Endothelial cell of umbilical vein (primary cell): ENCODE measurements around the gene PARP8. TPM values are rescaled to one million over a fixed set of nuclear protein-coding genes. Genes with fewer than 3 reads are reported as not detected.

Experiments
- BruUV-seq: library from RNA; stranded (reverse); fragments of 400-500 nt; replicated peaks from 2 replicates; lab custom pipeline; 2021; lab: Mats Ljungman, UMichigan
- CTCF ChIA-PET: fragments of 300-600, 350-600 bp; sonication (Branson Sonifier 250); formaldehyde crosslinking; loops from one replicate; lab custom pipeline; 2021; ENCODE audit warnings: antibody characterized with exemption, inconsistent platforms; lab: Charles Lee
- POLR2A ChIA-PET: fragments of 300-600, 350-600 bp; sonication (Branson Sonifier 250); formaldehyde crosslinking; loops from one replicate; lab custom pipeline; 2021; ENCODE audit warnings: antibody characterized with exemption, inconsistent platforms; lab: Charles Lee
- DNase-seq: peaks from one replicate; pipeline ENCODE4 v3.0.0-alpha.2; 2011; ENCODE audit warnings: low read depth, low spot score
- FAIRE-seq: peaks from 2 replicates; lab custom pipeline; 2011; peaks lifted over from hg19 to GRCh38; lab: Jason Lieb, UNC
- H2AFZ ChIP-seq: 2 replicates; pipeline ENCODE4 v1.6.0; 2012; ENCODE audit warnings: low read depth, low read length, control low read depth, inconsistent platforms
- H3K27ac ChIP-seq: 2 replicates; pipeline ENCODE4 v1.5.1; 2011; ENCODE audit warnings: low read depth, mild to moderate bottlenecking, control low read depth, low read length, moderate library complexity; ENCODE audit not compliant: insufficient read depth
- H3K27me3 ChIP-seq, 2 experiments: 2 replicates each; pipeline versions ENCODE4 v1.6.0 to v1.6.1; 2011; ENCODE audit warnings: low read length in 2 of 2, mixed read lengths in 1 of 2; ENCODE audit not compliant: control insufficient read depth in 2 of 2, insufficient read depth in 2 of 2
- H3K36me3 ChIP-seq, 2 experiments: 2 replicates in 1 of 2; 3 replicates in 1 of 2; pipeline ENCODE4 v1.5.1; 2011; ENCODE audit warnings: low read length in 2 of 2, mild to moderate bottlenecking in 1 of 2, moderate library complexity in 1 of 2; ENCODE audit not compliant: control insufficient read depth in 2 of 2, insufficient read depth in 2 of 2; ENCODE audit errors: extremely low read depth in 1 of 2
- H3K4me1 ChIP-seq: 3 replicates; pipeline ENCODE4 v1.5.1; 2011; ENCODE audit warnings: mild to moderate bottlenecking, low read length; ENCODE audit not compliant: control insufficient read depth, insufficient read depth; ENCODE audit errors: extremely low read depth
- H3K4me2 ChIP-seq: 2 replicates; pipeline ENCODE4 v1.6.1; 2011; ENCODE audit warnings: low read length, control low read depth, mixed read lengths; ENCODE audit not compliant: insufficient read depth
- H3K4me3 ChIP-seq, 3 experiments: fragments of 200-600 bp in 1 of 3; sonication (generic), shearing (Covaris generic) in 1 of 3; replicated peaks in 1 of 3; 2 replicates each; pipeline ENCODE4 v1.5.1; 2011 to 2016; ENCODE audit warnings: control low read depth in 3 of 3, low read length in 3 of 3, mild to moderate bottlenecking in 2 of 3, inconsistent platforms in 1 of 3, low read depth in 1 of 3, moderate library complexity in 1 of 3; ENCODE audit not compliant: insufficient read depth in 1 of 3
- H3K79me2 ChIP-seq: 2 replicates; pipeline ENCODE4 v1.6.0; 2012; ENCODE audit warnings: low read length, inconsistent platforms; ENCODE audit not compliant: control insufficient read depth, insufficient read depth
- H3K9ac ChIP-seq: replicated peaks from 2 replicates; pipeline ENCODE3; 2011; ENCODE audit warnings: low read length, control low read depth; ENCODE audit not compliant: insufficient read depth; ENCODE audit errors: extremely low read depth
- H3K9me1 ChIP-seq: replicated peaks from 3 replicates; pipeline ENCODE4 v1.6.0; 2011; ENCODE audit warnings: mild to moderate bottlenecking, low read length; ENCODE audit not compliant: control insufficient read depth, insufficient read depth; ENCODE audit errors: extremely low read depth
- H3K9me3 ChIP-seq: replicated peaks from 2 replicates; pipeline ENCODE4 v1.5.1; 2012; ENCODE audit warnings: low read length, inconsistent platforms; ENCODE audit not compliant: control insufficient read depth, insufficient read depth
- H4K20me1 ChIP-seq: replicated peaks from 2 replicates; pipeline ENCODE3; 2011; ENCODE audit warnings: mild to moderate bottlenecking, low read length; ENCODE audit not compliant: control insufficient read depth, insufficient read depth; ENCODE audit errors: extremely low read depth
- EZH2 ChIP-seq: IDR thresholded peaks from 2 replicates; pipeline ENCODE4 v1.6.1; 2012; ENCODE audit warnings: borderline replicate concordance, low read depth, mild to moderate bottlenecking, moderate library complexity, low read length, inconsistent platforms; ENCODE audit not compliant: severe bottlenecking
- FOS ChIP-seq: IDR thresholded peaks from 2 replicates; pipeline ENCODE4 v1.6.1; 2011; ENCODE audit warnings: mild to moderate bottlenecking, low read length, moderate library complexity, borderline replicate concordance; ENCODE audit not compliant: insufficient read depth
- GATA2 ChIP-seq: IDR thresholded peaks from 2 replicates; pipeline ENCODE4 v1.7.0; 2011; ENCODE audit warnings: low read depth, mild to moderate bottlenecking, moderate library complexity, mixed read lengths, low read length; ENCODE audit not compliant: insufficient read length, insufficient read depth
- JUN ChIP-seq: IDR thresholded peaks from 2 replicates; pipeline ENCODE4 v1.6.1; 2011; ENCODE audit warnings: borderline replicate concordance, low read depth; ENCODE audit not compliant: insufficient read length, insufficient read depth
- MYC ChIP-seq: IDR thresholded peaks from one replicate; pipeline ENCODE4 v1.6.1; 2011; ENCODE audit warnings: mild to moderate bottlenecking, low read depth, low read length
- POLR2A ChIP-seq: IDR thresholded peaks from 2 replicates; pipeline ENCODE4 v1.6.1; 2012; ENCODE audit warnings: low read depth, mild to moderate bottlenecking, control low read depth, low read length
- POLR2AphosphoS5 ChIP-seq: IDR thresholded peaks from 2 replicates; pipeline ENCODE4 v1.6.1; 2012; ENCODE audit warnings: low read depth, mild to moderate bottlenecking, control low read depth, low read length, moderate library complexity; ENCODE audit not compliant: insufficient read depth
- dilution Hi-C: fragments of 300-500 bp; cut with MboI; formaldehyde crosslinking; loops from one replicate; pipeline ENCODE4 v1.15.0; 2019; ENCODE audit warnings: low sequenced_read_pairs; ENCODE audit not compliant: extremely low pct_ligation_motif_present
- intact Hi-C: fragments of 100-400 bp; cut with micrococcal nuclease; formaldehyde crosslinking; loops from one replicate; pipeline ENCODE4 v1.10.0; 2022
- polyA plus RNA-seq, 4 experiments: library from polyadenylated mRNA; depleted of rRNA in 3 of 4; stranded (reverse) in 3 of 4; unstranded in 1 of 4; fragments of >200 nt; gene quantifications; 2 replicates each; pipeline versions ENCODE4 v1.2.1 to v1.2.3, GENCODE V29; 2011 to 2012; ENCODE audit warnings: missing spikeins in 1 of 4
- total RNA-seq: library from RNA; stranded (reverse); gene quantifications from 2 replicates; pipeline ENCODE4 v1.2.3, GENCODE V29; 2021
- TF ChIP-seq, protein P1 (sequence below), 2 donors: IDR thresholded peaks; 1 replicate in 1 of 2; 2 replicates in 1 of 2; pipeline ENCODE4 v1.5.1; 2011; ENCODE audit warnings: low read length in 2 of 2, mild to moderate bottlenecking in 2 of 2, moderate library complexity in 2 of 2, control low read depth in 1 of 2, inconsistent platforms in 1 of 2, low read depth in 1 of 2; ENCODE audit not compliant: insufficient read depth in 1 of 2; ENCODE audit errors: extremely low read depth in 1 of 2
- TF ChIP-seq, protein P2 (sequence below): IDR thresholded peaks from 2 replicates; pipeline ENCODE4 v1.6.1; 2011; ENCODE audit not compliant: insufficient read depth, insufficient read length

PARP8 gene
- total and polyA plus RNA-seq, 2 donors (not counting 3 experiments of a cell fraction or from before 2014, with no cell fraction given), result 0.03 to 0.60 TPM

DNA sequence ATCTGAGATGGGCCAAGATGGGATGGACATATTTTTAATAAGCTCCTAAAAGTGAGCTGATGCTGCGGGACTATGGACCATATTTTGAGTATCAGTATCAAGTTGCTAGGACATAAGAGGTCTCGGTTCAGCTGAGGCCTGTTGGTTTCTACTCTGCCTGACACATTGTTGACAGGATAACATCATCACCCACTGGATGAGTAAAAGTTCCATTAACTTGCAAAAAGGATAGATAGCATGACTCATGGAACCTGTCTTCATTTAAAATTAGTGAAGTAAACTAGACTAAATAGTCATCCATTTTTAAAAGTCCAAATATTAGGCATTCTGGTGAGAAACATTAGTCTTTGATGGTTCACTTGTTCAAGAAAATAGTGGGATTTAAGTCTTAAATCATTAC is 33.3 kb downstream of the PARP8 start:
- no peak for FAIRE-seq
- Histone ChIP-seq H4K20me1 (no peaks in the 10 kb centered on the region), H3K79me2 (no peaks in the 10 kb centered on the region), H3K27ac (no peak overlapping the region), H3K4me2 (no peak overlapping the region), H2AFZ (no peak overlapping the region), H3K9me1 (no peaks in the 10 kb centered on the region), H3K36me3 (no peaks in the 10 kb centered on the region), H3K9ac (no peak overlapping the region), H3K27me3 (no peaks in the 10 kb centered on the region), H3K4me1 (no peaks in the 10 kb centered on the region), H3K9me3 (no peaks in the 10 kb centered on the region), H3K4me3 (no peak overlapping the region)
- ChIA-PET CTCF (no interaction called here), POLR2A (no interaction called here)
- intact Hi-C loops, result no loop called here
- no peak for DNase-seq
- no peak for TF ChIP-seq JUN
- TF ChIP-seq, protein P1, sequence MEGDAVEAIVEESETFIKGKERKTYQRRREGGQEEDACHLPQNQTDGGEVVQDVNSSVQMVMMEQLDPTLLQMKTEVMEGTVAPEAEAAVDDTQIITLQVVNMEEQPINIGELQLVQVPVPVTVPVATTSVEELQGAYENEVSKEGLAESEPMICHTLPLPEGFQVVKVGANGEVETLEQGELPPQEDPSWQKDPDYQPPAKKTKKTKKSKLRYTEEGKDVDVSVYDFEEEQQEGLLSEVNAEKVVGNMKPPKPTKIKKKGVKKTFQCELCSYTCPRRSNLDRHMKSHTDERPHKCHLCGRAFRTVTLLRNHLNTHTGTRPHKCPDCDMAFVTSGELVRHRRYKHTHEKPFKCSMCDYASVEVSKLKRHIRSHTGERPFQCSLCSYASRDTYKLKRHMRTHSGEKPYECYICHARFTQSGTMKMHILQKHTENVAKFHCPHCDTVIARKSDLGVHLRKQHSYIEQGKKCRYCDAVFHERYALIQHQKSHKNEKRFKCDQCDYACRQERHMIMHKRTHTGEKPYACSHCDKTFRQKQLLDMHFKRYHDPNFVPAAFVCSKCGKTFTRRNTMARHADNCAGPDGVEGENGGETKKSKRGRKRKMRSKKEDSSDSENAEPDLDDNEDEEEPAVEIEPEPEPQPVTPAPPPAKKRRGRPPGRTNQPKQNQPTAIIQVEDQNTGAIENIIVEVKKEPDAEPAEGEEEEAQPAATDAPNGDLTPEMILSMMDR (IDR thresholded peaks at IDR 0.05; ENCODE audit: extremely low read depth in 1 of 2, insufficient read depth in 1 of 2, low read depth in 1 of 2, low read length in 2 of 2), result no peak
- dilution Hi-C loops, result no loop called here
- no TSS peak for BruUV-seq

DNA sequence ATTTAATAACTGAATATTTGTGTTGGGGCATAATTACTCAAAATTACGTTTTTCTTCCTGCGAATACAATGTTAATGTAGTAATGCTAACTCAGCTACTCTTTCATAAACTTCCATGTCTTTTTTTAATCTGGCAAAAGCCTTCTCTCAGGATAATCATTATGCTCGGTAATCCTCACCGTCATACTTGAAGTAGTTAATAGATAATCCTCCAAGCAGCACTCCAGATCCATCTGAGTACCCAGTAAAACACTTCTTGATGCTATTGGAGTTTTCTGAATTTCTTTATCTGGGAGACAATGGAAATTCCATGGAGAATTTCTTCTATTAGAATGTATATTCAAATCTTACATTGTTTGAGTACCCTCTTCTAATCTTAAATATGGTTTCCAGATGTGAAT is 34.3 kb downstream of the PARP8 start:
- dilution Hi-C loops, result no loop called here

More for the DNA sequence above, 34.3 kb downstream of the PARP8 start:
- no peaks in the 10 kb centered on the region for H3K4me1 ChIP-seq
- intact Hi-C loops, result no loop called here
- no peak overlapping the region for H3K4me3 ChIP-seq
- H3K27me3 ChIP-seq, result no peaks in the 10 kb centered on the region
- H4K20me1 ChIP-seq, result no peaks in the 10 kb centered on the region
- no peaks in the 10 kb centered on the region for H3K9me1 ChIP-seq
- no peak overlapping the region for H3K4me2 ChIP-seq
- POLR2A ChIA-PET, result no interaction called here
- TF ChIP-seq FOS (no peak), POLR2A (no peak), POLR2AphosphoS5 (no peak), MYC (no peak), GATA2 (no peak), JUN (no peak), EZH2 (no peak)
- TF ChIP-seq, protein P2, sequence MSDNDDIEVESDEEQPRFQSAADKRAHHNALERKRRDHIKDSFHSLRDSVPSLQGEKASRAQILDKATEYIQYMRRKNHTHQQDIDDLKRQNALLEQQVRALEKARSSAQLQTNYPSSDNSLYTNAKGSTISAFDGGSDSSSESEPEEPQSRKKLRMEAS, result no peak
- TF ChIP-seq, protein P1 (IDR thresholded peaks at IDR 0.05; ENCODE audit: extremely low read depth in 1 of 2, insufficient read depth in 1 of 2, low read depth in 1 of 2, low read length in 2 of 2), result no peak
- no TSS peak for BruUV-seq
- no peaks in the 10 kb centered on the region for H3K36me3 ChIP-seq
- no peak for FAIRE-seq
- CTCF ChIA-PET, result no interaction called here
- no peak overlapping the region for H2AFZ ChIP-seq
- no peak for DNase-seq
- H3K9ac ChIP-seq, result no peak overlapping the region
- no peak overlapping the region for H3K27ac ChIP-seq
- no peaks in the 10 kb centered on the region for H3K9me3 ChIP-seq
- no peaks in the 10 kb centered on the region for H3K79me2 ChIP-seq
